Measurements from ENCODE around the gene CTIF. TPM values are rescaled to one million over a fixed set of nuclear protein-coding genes. Genes with fewer than 3 reads are reported as not detected.

The CTIF gene
- polyA plus RNA-seq, 3 donors: 0.38 to 8.7 (median 1.2) TPM

- Histone ChIP-seq H3K27me3 (ENCODE audit: control insufficient read depth in 2 of 2, insufficient read depth in 2 of 2, low read length in 2 of 2) (no peaks in the 10 kb centered on the region), H3K27ac (ENCODE audit: low read depth in 1 of 2, low read length in 2 of 2) (no peak overlapping the region), H3K36me3 (replicated peaks in 1 of 2; ENCODE audit: control insufficient read depth in 1 of 2, insufficient read depth in 2 of 2, low read length in 2 of 2) (peaks cover 0 to 17% of the 10 kb centered on the region in 2 donors), H3K4me3 (replicated peaks in 1 of 3; ENCODE audit: low read depth in 2 of 3, low read length in 3 of 3) (no peak overlapping the region), H3K9ac (ENCODE audit: insufficient read depth, low read length, poor library complexity, severe bottlenecking) (no peak overlapping the region), H4K20me1 (ENCODE audit: insufficient read depth, low read length) (no peaks in the 10 kb centered on the region), H3K9me3 (replicated peaks in 1 of 2; ENCODE audit: control insufficient read depth in 1 of 2, insufficient read depth in 1 of 2, low read length in 2 of 2) (no peaks in the 10 kb centered on the region), H2AFZ (ENCODE audit: insufficient read depth, low read depth, low read length, poor library complexity, severe bottlenecking) (no peak overlapping the region), H3K79me2 (ENCODE audit: insufficient read depth, low read length) (no peaks in the 10 kb centered on the region), H3K4me2 (replicated peaks; ENCODE audit: extremely low read depth, low read length, poor library complexity, severe bottlenecking) (no peak overlapping the region), H3K4me1 (ENCODE audit: control insufficient read depth in 1 of 2, insufficient read depth in 2 of 2, low read length in 2 of 2) (no peaks in the 10 kb centered on the region)
- no CpG with 5 or more reads among the region's 3 CpGs for WGBS (ENCODE audit: insufficient coverage)
- H3K27me3 Mint-ChIP-seq (ENCODE audit: low read depth in 3 of 3): peaks cover 0 to 2% (median 0%) of the 10 kb centered on the region in 3 donors
- H3K9me3 Mint-ChIP-seq: peaks cover 0 to 3% (median 0%) of the 10 kb centered on the region in 7 donors
- intact Hi-C loops (cut with micrococcal nuclease): no loop called here
- H3K27ac Mint-ChIP-seq: no peak overlapping the region
- H3K4me3 Mint-ChIP-seq: no peak overlapping the region
- H3K36me3 Mint-ChIP-seq: peaks cover 15 to 22% of the 10 kb centered on the region in 2 donors
- no peak for DNase-seq
- TF ChIP-seq, protein P1, sequence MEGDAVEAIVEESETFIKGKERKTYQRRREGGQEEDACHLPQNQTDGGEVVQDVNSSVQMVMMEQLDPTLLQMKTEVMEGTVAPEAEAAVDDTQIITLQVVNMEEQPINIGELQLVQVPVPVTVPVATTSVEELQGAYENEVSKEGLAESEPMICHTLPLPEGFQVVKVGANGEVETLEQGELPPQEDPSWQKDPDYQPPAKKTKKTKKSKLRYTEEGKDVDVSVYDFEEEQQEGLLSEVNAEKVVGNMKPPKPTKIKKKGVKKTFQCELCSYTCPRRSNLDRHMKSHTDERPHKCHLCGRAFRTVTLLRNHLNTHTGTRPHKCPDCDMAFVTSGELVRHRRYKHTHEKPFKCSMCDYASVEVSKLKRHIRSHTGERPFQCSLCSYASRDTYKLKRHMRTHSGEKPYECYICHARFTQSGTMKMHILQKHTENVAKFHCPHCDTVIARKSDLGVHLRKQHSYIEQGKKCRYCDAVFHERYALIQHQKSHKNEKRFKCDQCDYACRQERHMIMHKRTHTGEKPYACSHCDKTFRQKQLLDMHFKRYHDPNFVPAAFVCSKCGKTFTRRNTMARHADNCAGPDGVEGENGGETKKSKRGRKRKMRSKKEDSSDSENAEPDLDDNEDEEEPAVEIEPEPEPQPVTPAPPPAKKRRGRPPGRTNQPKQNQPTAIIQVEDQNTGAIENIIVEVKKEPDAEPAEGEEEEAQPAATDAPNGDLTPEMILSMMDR (IDR thresholded peaks at IDR 0.05): no peak
- no peaks in the 10 kb centered on the region for H3K4me1 Mint-ChIP-seq
These were observed 88.4 kb downstream of the CTIF start for GRCh38 chr18:48627216-48627615.

DNA sequence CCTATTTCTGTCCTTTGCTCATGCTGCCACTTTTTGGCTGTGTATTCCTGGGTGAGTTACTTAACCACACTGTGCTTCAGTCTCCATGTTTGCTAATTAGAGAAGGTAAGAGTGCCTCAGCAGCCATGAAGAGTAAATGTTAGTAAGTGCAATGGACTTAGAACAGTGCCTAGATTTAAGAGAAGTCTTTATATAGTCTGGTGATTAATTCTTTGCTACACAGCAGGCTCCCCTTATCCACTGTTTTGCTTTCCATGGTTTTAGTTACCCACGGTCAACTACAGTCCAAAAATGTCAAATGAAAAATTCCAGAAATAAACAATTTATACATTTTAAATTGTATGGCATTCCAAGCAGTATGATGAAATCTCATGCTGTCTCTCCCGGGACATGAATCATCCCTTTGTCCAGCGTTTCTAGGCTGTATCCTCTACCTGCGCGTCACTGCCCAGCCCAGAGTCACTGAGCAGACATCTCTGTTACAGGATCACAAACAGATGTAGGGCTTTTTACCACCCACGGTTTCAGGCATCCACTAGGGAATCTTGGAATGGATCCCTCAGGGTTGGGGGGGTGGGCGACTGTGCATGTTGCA, 91.0 kb downstream of the CTIF start:
- no peak overlapping the region for H3K9ac ChIP-seq (ENCODE audit: insufficient read depth, low read length, poor library complexity, severe bottlenecking)
- H3K36me3 Mint-ChIP-seq: peaks cover 19 to 23% of the 10 kb centered on the region in 2 donors
- H3K36me3 ChIP-seq (replicated peaks in 1 of 2; ENCODE audit: control insufficient read depth in 1 of 2, insufficient read depth in 2 of 2, low read length in 2 of 2): peaks cover 0 to 15% of the 10 kb centered on the region in 2 donors
- no peak overlapping the region for H3K4me2 ChIP-seq (replicated peaks; ENCODE audit: extremely low read depth, low read length, poor library complexity, severe bottlenecking)
- H3K27me3 Mint-ChIP-seq (ENCODE audit: low read depth in 3 of 3): peaks cover 0 to 2% (median 0%) of the 10 kb centered on the region in 3 donors
- no peak overlapping the region for H3K4me3 ChIP-seq (replicated peaks in 1 of 3; ENCODE audit: low read depth in 2 of 3, low read length in 3 of 3)
- no peaks in the 10 kb centered on the region for H4K20me1 ChIP-seq (ENCODE audit: insufficient read depth, low read length)
- WGBS (ENCODE audit: insufficient coverage): 96% methylated on average over 5 of the region's 7 CpGs
- no peak overlapping the region for H3K27ac Mint-ChIP-seq
- no peak overlapping the region for H2AFZ ChIP-seq (ENCODE audit: insufficient read depth, low read depth, low read length, poor library complexity, severe bottlenecking)
- H3K4me3 Mint-ChIP-seq: no peak overlapping the region
- intact Hi-C loops (cut with micrococcal nuclease): no loop called here
- peaks cover 0 to 3% (median 0%) of the 10 kb centered on the region in 7 donors for H3K9me3 Mint-ChIP-seq
- H3K79me2 ChIP-seq (ENCODE audit: insufficient read depth, low read length): no peaks in the 10 kb centered on the region
- no peak overlapping the region for H3K27ac ChIP-seq (ENCODE audit: low read depth in 1 of 2, low read length in 2 of 2)
- H3K4me1 Mint-ChIP-seq: no peaks in the 10 kb centered on the region
- TF ChIP-seq, protein P1 (IDR thresholded peaks at IDR 0.05): no peak
- DNase-seq: no peak
- H3K4me1 ChIP-seq (ENCODE audit: control insufficient read depth in 1 of 2, insufficient read depth in 2 of 2, low read length in 2 of 2): no peaks in the 10 kb centered on the region
- no peaks in the 10 kb centered on the region for H3K27me3 ChIP-seq (ENCODE audit: control insufficient read depth in 2 of 2, insufficient read depth in 2 of 2, low read length in 2 of 2)
- H3K9me3 ChIP-seq (replicated peaks in 1 of 2; ENCODE audit: control insufficient read depth in 1 of 2, insufficient read depth in 1 of 2, low read length in 2 of 2): no peaks in the 10 kb centered on the region
